DOHH2 (cell line): ENCODE data around the gene SF3A2.

Source experiments
- EZH2phosphoT487 ChIP-seq: fragments of 200-600 bp; sonication (generic); IDR thresholded peaks from 2 replicates; pipeline ENCODE4 v1.6.1; 2017; ENCODE audit warnings: borderline replicate concordance, mild to moderate bottlenecking, antibody characterized with exemption, low read length, moderate library complexity, mixed read lengths
- TF ChIP-seq, protein P1 (sequence below): fragments of 200-600 bp; sonication (generic); IDR thresholded peaks from one replicate; pipeline ENCODE4 v1.5.1; 2014; ENCODE audit warnings: antibody characterized with exemption, mild to moderate bottlenecking, low read depth, low read length; ENCODE audit not compliant: poor library complexity, severe bottlenecking

DNA sequence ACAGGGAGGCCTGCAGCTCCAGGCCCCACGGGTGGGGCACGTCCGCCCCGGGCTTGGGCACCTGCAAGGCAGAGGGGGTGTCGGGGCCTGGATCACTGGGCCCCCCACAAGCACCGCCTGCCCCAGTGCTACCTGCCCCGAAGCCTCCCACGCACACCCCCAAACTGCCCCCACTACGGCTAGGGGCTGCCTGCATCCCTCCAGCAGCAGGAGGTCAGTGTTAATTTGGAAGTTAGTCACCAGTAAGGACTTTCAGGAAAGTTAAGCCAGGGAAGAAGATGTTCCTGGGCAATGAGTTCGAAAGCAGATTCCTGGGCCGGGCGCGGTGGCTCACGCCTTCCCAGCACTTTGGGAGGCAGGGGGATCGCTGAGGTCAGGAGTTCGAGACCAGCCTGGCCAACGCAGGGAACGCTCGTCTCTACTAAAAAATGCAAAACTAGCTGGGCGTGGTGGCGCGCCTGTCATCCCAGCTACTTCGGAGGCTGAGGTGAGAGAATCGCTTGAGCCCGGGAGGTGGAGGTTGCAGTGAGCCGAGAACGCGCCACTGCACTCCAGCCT is 39.9 kb downstream of the SF3A2 start:
- TF ChIP-seq, protein P1, sequence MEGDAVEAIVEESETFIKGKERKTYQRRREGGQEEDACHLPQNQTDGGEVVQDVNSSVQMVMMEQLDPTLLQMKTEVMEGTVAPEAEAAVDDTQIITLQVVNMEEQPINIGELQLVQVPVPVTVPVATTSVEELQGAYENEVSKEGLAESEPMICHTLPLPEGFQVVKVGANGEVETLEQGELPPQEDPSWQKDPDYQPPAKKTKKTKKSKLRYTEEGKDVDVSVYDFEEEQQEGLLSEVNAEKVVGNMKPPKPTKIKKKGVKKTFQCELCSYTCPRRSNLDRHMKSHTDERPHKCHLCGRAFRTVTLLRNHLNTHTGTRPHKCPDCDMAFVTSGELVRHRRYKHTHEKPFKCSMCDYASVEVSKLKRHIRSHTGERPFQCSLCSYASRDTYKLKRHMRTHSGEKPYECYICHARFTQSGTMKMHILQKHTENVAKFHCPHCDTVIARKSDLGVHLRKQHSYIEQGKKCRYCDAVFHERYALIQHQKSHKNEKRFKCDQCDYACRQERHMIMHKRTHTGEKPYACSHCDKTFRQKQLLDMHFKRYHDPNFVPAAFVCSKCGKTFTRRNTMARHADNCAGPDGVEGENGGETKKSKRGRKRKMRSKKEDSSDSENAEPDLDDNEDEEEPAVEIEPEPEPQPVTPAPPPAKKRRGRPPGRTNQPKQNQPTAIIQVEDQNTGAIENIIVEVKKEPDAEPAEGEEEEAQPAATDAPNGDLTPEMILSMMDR, result no peak
- no peak for TF ChIP-seq EZH2phosphoT487
